Measurements from ENCODE around the gene OSTF1. TPM values are rescaled to one million over a fixed set of nuclear protein-coding genes. Genes with fewer than 3 reads are reported as not detected.

Gene OSTF1
- total and polyA plus RNA-seq, 10 of the 15 experiments (the other 5 are each of a cell fraction or from before 2014, with no cell fraction given): 36.2 to 82.4 (median 46.9) TPM

DNA sequence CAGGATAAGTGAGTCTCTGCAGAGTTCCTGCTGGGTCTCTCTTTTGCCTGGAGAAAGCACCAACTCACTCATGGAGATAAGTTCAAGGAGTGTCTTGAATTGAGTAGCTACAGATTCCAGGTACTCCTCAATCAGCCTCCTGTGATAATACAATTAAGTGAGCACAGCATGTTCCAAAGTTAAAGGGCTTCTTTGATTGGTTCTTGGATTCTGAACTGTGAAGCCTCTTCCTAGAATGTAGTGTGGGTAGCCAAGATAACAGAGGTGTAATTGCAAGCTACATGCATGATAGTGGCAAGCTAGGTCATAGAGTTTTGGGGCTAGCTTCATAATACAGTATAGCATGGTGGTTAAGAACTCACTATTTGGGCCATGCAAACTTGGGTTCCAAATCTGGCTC, 37.0 kb upstream of the OSTF1 start:
- ATAC-seq (no peak), DNase-seq (ENCODE audit: low read depth, low spot score) (no peak), FAIRE-seq (no peak)
- SMC1A ChIA-PET (ENCODE audit: uncharacterized antibody, unreplicated experiment): no interaction called here
- intact Hi-C loops (cut with micrococcal nuclease; ENCODE audit: unreplicated experiment): no loop called here
- BruUV-seq (replicated peaks): no TSS peak
- Histone ChIP-seq H3K79me2 (ENCODE audit: control insufficient read depth, insufficient read depth, low read length) (no peaks in the 10 kb centered on the region), H3K27me3 (replicated peaks in 1 of 2; ENCODE audit: control insufficient read depth in 2 of 2, insufficient read depth in 2 of 2, low read length in 1 of 2) (no peaks in the 10 kb centered on the region), H4K20me1 (ENCODE audit: control insufficient read depth, insufficient read depth) (no peaks in the 10 kb centered on the region), H3K27ac (ENCODE audit: control insufficient read depth, insufficient read depth) (no peak overlapping the region), H3K9ac (ENCODE audit: control insufficient read depth, insufficient read depth, low read length) (no peak overlapping the region), H3K36me3 (ENCODE audit: control insufficient read depth in 2 of 2, insufficient read depth in 2 of 2, low read length in 1 of 2) (no peaks in the 10 kb centered on the region), H3K9me3 (replicated peaks; ENCODE audit: control insufficient read depth, insufficient read depth, low read length) (no peaks in the 10 kb centered on the region), H3K4me3 (no peak overlapping the region), H2AFZ (ENCODE audit: control insufficient read depth, low read depth, low read length) (no peak overlapping the region), H3K4me2 (ENCODE audit: control insufficient read depth, insufficient read depth) (no peak overlapping the region), H3K4me1 (ENCODE audit: control insufficient read depth, insufficient read depth, low read length) (no peaks in the 10 kb centered on the region; the same call in 1 of the 2 replicates)
- RAD21 ChIA-PET (ENCODE audit: unreplicated experiment): no interaction called here
- in situ Hi-C loops (cut with MboI): no loop called here
- POLR2A ChIA-PET: no interaction called here
- CTCF ChIA-PET: interaction anchor here (0.9 kb wide), 1 partner anchor 54 kb away, joined by 3 read pairs; no protein-coding TSS in a partner anchor
- TF ChIP-seq, protein P1, sequence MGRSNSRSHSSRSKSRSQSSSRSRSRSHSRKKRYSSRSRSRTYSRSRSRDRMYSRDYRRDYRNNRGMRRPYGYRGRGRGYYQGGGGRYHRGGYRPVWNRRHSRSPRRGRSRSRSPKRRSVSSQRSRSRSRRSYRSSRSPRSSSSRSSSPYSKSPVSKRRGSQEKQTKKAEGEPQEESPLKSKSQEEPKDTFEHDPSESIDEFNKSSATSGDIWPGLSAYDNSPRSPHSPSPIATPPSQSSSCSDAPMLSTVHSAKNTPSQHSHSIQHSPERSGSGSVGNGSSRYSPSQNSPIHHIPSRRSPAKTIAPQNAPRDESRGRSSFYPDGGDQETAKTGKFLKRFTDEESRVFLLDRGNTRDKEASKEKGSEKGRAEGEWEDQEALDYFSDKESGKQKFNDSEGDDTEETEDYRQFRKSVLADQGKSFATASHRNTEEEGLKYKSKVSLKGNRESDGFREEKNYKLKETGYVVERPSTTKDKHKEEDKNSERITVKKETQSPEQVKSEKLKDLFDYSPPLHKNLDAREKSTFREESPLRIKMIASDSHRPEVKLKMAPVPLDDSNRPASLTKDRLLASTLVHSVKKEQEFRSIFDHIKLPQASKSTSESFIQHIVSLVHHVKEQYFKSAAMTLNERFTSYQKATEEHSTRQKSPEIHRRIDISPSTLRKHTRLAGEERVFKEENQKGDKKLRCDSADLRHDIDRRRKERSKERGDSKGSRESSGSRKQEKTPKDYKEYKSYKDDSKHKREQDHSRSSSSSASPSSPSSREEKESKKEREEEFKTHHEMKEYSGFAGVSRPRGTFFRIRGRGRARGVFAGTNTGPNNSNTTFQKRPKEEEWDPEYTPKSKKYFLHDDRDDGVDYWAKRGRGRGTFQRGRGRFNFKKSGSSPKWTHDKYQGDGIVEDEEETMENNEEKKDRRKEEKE (IDR thresholded peaks at IDR 0.05): no peak
- TF ChIP-seq ZBED1 (IDR thresholded peaks at IDR 0.05; ENCODE audit: borderline replicate concordance): no peak
- no peak for TF ChIP-seq FOXK2 (IDR thresholded peaks at IDR 0.05)
- TF ChIP-seq POLR2A (IDR thresholded peaks at IDR 0.05; ENCODE audit: low read depth, low read length): no peak
- TF ChIP-seq TCF7 (IDR thresholded peaks at IDR 0.05; ENCODE audit: borderline replicate concordance): no peak
- TF ChIP-seq, protein P2, sequence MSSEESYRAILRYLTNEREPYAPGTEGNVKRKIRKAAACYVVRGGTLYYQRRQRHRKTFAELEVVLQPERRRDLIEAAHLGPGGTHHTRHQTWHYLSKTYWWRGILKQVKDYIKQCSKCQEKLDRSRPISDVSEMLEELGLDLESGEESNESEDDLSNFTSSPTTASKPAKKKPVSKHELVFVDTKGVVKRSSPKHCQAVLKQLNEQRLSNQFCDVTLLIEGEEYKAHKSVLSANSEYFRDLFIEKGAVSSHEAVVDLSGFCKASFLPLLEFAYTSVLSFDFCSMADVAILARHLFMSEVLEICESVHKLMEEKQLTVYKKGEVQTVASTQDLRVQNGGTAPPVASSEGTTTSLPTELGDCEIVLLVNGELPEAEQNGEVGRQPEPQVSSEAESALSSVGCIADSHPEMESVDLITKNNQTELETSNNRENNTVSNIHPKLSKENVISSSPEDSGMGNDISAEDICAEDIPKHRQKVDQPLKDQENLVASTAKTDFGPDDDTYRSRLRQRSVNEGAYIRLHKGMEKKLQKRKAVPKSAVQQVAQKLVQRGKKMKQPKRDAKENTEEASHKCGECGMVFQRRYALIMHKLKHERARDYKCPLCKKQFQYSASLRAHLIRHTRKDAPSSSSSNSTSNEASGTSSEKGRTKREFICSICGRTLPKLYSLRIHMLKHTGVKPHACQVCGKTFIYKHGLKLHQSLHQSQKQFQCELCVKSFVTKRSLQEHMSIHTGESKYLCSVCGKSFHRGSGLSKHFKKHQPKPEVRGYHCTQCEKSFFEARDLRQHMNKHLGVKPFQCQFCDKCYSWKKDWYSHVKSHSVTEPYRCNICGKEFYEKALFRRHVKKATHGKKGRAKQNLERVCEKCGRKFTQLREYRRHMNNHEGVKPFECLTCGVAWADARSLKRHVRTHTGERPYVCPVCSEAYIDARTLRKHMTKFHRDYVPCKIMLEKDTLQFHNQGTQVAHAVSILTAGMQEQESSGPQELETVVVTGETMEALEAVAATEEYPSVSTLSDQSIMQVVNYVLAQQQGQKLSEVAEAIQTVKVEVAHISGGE (CRISPR knock-in tag; IDR thresholded peaks at IDR 0.05): no peak
- TF ChIP-seq, protein P3, sequence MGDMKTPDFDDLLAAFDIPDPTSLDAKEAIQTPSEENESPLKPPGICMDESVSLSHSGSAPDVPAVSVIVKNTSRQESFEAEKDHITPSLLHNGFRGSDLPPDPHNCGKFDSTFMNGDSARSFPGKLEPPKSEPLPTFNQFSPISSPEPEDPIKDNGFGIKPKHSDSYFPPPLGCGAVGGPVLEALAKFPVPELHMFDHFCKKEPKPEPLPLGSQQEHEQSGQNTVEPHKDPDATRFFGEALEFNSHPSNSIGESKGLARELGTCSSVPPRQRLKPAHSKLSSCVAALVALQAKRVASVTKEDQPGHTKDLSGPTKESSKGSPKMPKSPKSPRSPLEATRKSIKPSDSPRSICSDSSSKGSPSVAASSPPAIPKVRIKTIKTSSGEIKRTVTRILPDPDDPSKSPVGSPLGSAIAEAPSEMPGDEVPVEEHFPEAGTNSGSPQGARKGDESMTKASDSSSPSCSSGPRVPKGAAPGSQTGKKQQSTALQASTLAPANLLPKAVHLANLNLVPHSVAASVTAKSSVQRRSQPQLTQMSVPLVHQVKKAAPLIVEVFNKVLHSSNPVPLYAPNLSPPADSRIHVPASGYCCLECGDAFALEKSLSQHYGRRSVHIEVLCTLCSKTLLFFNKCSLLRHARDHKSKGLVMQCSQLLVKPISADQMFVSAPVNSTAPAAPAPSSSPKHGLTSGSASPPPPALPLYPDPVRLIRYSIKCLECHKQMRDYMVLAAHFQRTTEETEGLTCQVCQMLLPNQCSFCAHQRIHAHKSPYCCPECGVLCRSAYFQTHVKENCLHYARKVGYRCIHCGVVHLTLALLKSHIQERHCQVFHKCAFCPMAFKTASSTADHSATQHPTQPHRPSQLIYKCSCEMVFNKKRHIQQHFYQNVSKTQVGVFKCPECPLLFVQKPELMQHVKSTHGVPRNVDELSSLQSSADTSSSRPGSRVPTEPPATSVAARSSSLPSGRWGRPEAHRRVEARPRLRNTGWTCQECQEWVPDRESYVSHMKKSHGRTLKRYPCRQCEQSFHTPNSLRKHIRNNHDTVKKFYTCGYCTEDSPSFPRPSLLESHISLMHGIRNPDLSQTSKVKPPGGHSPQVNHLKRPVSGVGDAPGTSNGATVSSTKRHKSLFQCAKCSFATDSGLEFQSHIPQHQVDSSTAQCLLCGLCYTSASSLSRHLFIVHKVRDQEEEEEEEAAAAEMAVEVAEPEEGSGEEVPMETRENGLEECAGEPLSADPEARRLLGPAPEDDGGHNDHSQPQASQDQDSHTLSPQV (IDR thresholded peaks at IDR 0.05): no peak
- TF ChIP-seq EED (IDR thresholded peaks at IDR 0.05; ENCODE audit: low read depth): no peak
- no peak for TF ChIP-seq CHD1 (IDR thresholded peaks at IDR 0.05; ENCODE audit: low read depth, low read length)
- TF ChIP-seq PML (IDR thresholded peaks at IDR 0.05; ENCODE audit: low read length): no peak
- TF ChIP-seq TBL1XR1 (IDR thresholded peaks at IDR 0.05; ENCODE audit: low read depth, low read length): no peak
- TF ChIP-seq RFX5 (IDR thresholded peaks at IDR 0.05; ENCODE audit: low read depth, low read length): no peak
- no peak for TF ChIP-seq SIX5 (IDR thresholded peaks at IDR 0.05; ENCODE audit: low read depth, low read length, severe bottlenecking)
- TF ChIP-seq HDAC2 (IDR thresholded peaks at IDR 0.05): no peak
- no peak for TF ChIP-seq TCF3 (IDR thresholded peaks at IDR 0.05; ENCODE audit: borderline replicate concordance, insufficient read depth, low read depth, low read length)

All from GM12878 (cell line).